ENCODE data around the gene C22orf39. TPM values are rescaled to one million over a fixed set of nuclear protein-coding genes. Genes with fewer than 3 reads are reported as not detected.

Gene C22orf39
- total RNA-seq, 1 experiment from 2014 or later, result 28.4 TPM

GRCh38 chr22:19457828-19458428, 10.4 kb upstream of the C22orf39 start:
- DNase-seq (ENCODE audit: low spot score), result no peak
- no peak overlapping the region for H3K27ac ChIP-seq (ENCODE audit: low read depth, low read length, poor library complexity, severe bottlenecking)
- no peak overlapping the region for H3K4me3 ChIP-seq (ENCODE audit: low read depth, low read length, poor library complexity, severe bottlenecking)
- no peak for TF ChIP-seq EZH2 (IDR thresholded peaks at IDR 0.05; ENCODE audit: borderline replicate concordance, low read depth, low read length, poor library complexity, severe bottlenecking)
- no peak for TF ChIP-seq CTCF (conservative IDR thresholded peaks at IDR 0.05; ENCODE audit: low read depth, low read length)
- ChIA-PET POLR2A (ENCODE audit: low non-redundant PET) (no interaction called here), CTCF (no interaction called here)
- no peaks in the 10 kb centered on the region for H3K27me3 ChIP-seq (replicated peaks; ENCODE audit: insufficient read depth, low read depth, low read length, poor library complexity)
- H3K9me3 ChIP-seq (ENCODE audit: low read depth, low read length, poor library complexity, severe bottlenecking), result no peaks in the 10 kb centered on the region
- intact Hi-C loops (cut with micrococcal nuclease; ENCODE audit: unreplicated experiment), result no loop called here
- BruUV-seq (replicated peaks), result no TSS peak
- no peaks in the 10 kb centered on the region for H3K4me1 ChIP-seq (ENCODE audit: insufficient read depth, low read length, poor library complexity, severe bottlenecking)
- H3K36me3 ChIP-seq (ENCODE audit: insufficient read depth, low read length, poor library complexity, severe bottlenecking), result peaks cover 62% of the 10 kb centered on the region

DNA sequence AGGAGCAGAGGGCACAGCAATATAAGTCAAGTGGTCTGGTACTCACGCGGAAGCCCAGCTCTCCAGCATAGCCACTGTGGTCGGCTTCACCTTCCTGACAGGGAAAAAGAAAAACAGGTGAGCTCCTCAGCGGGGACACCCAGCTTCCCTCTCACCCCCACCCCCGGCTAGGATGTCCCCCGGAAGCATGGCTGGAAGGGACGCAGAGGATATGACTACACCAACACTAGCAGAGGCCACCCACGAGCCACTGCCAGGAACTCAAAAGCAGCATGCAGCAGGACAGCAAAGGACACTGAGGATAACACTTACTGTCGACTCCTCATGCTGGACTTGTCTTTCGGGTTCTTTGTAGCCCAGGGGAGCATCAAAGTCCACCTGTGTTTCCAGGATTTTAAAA, 9.0 kb upstream of the C22orf39 start:
- CTCF ChIA-PET, result no interaction called here
- POLR2A ChIA-PET (ENCODE audit: low non-redundant PET), result no interaction called here
- no peak for TF ChIP-seq CTCF (conservative IDR thresholded peaks at IDR 0.05; ENCODE audit: low read depth, low read length)
- no peak for TF ChIP-seq EZH2 (IDR thresholded peaks at IDR 0.05; ENCODE audit: borderline replicate concordance, low read depth, low read length, poor library complexity, severe bottlenecking)
- Histone ChIP-seq H3K27me3 (replicated peaks; ENCODE audit: insufficient read depth, low read depth, low read length, poor library complexity) (no peaks in the 10 kb centered on the region), H3K4me1 (ENCODE audit: insufficient read depth, low read length, poor library complexity, severe bottlenecking) (no peaks in the 10 kb centered on the region), H3K4me3 (ENCODE audit: low read depth, low read length, poor library complexity, severe bottlenecking) (no peak overlapping the region), H3K36me3 (ENCODE audit: insufficient read depth, low read length, poor library complexity, severe bottlenecking) (peaks cover 74% of the 10 kb centered on the region), H3K27ac (ENCODE audit: low read depth, low read length, poor library complexity, severe bottlenecking) (no peak overlapping the region), H3K9me3 (ENCODE audit: low read depth, low read length, poor library complexity, severe bottlenecking) (no peaks in the 10 kb centered on the region)
- intact Hi-C loops (cut with micrococcal nuclease; ENCODE audit: unreplicated experiment), result no loop called here
- BruUV-seq (replicated peaks), result no TSS peak
- DNase-seq (ENCODE audit: low spot score), result no peak

- Histone ChIP-seq H3K27me3 (replicated peaks; ENCODE audit: insufficient read depth, low read depth, low read length, poor library complexity) (no peaks in the 10 kb centered on the region), H3K36me3 (ENCODE audit: insufficient read depth, low read length, poor library complexity, severe bottlenecking) (peaks cover 68% of the 10 kb centered on the region), H3K4me3 (ENCODE audit: low read depth, low read length, poor library complexity, severe bottlenecking) (no peak overlapping the region), H3K27ac (ENCODE audit: low read depth, low read length, poor library complexity, severe bottlenecking) (no peak overlapping the region), H3K4me1 (ENCODE audit: insufficient read depth, low read length, poor library complexity, severe bottlenecking) (no peaks in the 10 kb centered on the region), H3K9me3 (ENCODE audit: low read depth, low read length, poor library complexity, severe bottlenecking) (no peaks in the 10 kb centered on the region)
- TF ChIP-seq CTCF (conservative IDR thresholded peaks at IDR 0.05; ENCODE audit: low read depth, low read length) (no peak), EZH2 (IDR thresholded peaks at IDR 0.05; ENCODE audit: borderline replicate concordance, low read depth, low read length, poor library complexity, severe bottlenecking) (no peak)
- ChIA-PET POLR2A (ENCODE audit: low non-redundant PET) (no interaction called here), CTCF (no interaction called here)
- intact Hi-C loops (cut with micrococcal nuclease; ENCODE audit: unreplicated experiment), result no loop called here
- no peak for DNase-seq (ENCODE audit: low spot score)
- no TSS peak for BruUV-seq (replicated peaks)
Measured at GRCh38 chr22:19455585-19456370, 8.3 kb upstream of the C22orf39 start.

Data from A673 (cell line).